ENCODE results near the gene GABRQ.

GABRQ gene

GRCh38 chrX:152637649-152638442 lies at the start of gene GABRQ:
GABRQ (plus strand) TSS chrX:152637895; CDS start chrX:152638203, 308 bp downstream.
- DNase-seq (ENCODE audit: low read depth), result no peak

GRCh38 chrX:152588206-152588605 lies 49.5 kb upstream of the GABRQ start:
- no peak for DNase-seq (ENCODE audit: low read depth)

- no peak for DNase-seq (ENCODE audit: low read depth)
These were observed 36.7 kb upstream of the GABRQ start for GRCh38 chrX:152600853-152601633.

GRCh38 chrX:152601848-152602616 lies 35.7 kb upstream of the GABRQ start:
- no peak for DNase-seq (ENCODE audit: low read depth)

GRCh38 chrX:152614791-152615190 lies 22.9 kb upstream of the GABRQ start:
- DNase-seq (ENCODE audit: low read depth), result no peak

- DNase-seq (ENCODE audit: low read depth), result no peak
These were observed 17.8 kb upstream of the GABRQ start for GRCh38 chrX:152619897-152620296.

GRCh38 chrX:152632445-152633097 lies 5.1 kb upstream of the GABRQ start:
- no peak for DNase-seq (ENCODE audit: low read depth)

- DNase-seq (ENCODE audit: low read depth), result no peak
These were observed 1.8 kb upstream of the GABRQ start for GRCh38 chrX:152635941-152636340.

- no peak for DNase-seq (ENCODE audit: low read depth)
These were observed 779 bp downstream of the GABRQ start for GRCh38 chrX:152638443-152638904.

- DNase-seq (ENCODE audit: low read depth), result no peak
These were observed 1.7 kb downstream of the GABRQ start for GRCh38 chrX:152639426-152639825.

GRCh38 chrX:152640034-152640818 lies 2.5 kb downstream of the GABRQ start:
- DNase-seq (ENCODE audit: low read depth), result no peak

GRCh38 chrX:152641256-152641875 lies 3.7 kb downstream of the GABRQ start:
- no peak for DNase-seq (ENCODE audit: low read depth)

GRCh38 chrX:152641996-152642395 lies 4.3 kb downstream of the GABRQ start:
- no peak for DNase-seq (ENCODE audit: low read depth)

GRCh38 chrX:152642931-152643564 lies 5.4 kb downstream of the GABRQ start:
- no peak for DNase-seq (ENCODE audit: low read depth)

- no peak for DNase-seq (ENCODE audit: low read depth)
These were observed 9.3 kb downstream of the GABRQ start for GRCh38 chrX:152646961-152647360.

GRCh38 chrX:152647978-152648377 lies 10.3 kb downstream of the GABRQ start:
- no peak for DNase-seq (ENCODE audit: low read depth)

- DNase-seq (ENCODE audit: low read depth), result no peak
These were observed 14.4 kb downstream of the GABRQ start for GRCh38 chrX:152652060-152652459.

- no peak for DNase-seq (ENCODE audit: low read depth)
These were observed 14.8 kb downstream of the GABRQ start for GRCh38 chrX:152652467-152652866.

- DNase-seq (ENCODE audit: low read depth), result no peak
These were observed 18.4 kb downstream of the GABRQ start for GRCh38 chrX:152656087-152656486.

GRCh38 chrX:152656890-152657289 lies 19.2 kb downstream of the GABRQ start:
- DNase-seq (ENCODE audit: low read depth), result no peak
